H9 (cell line): ENCODE measurements around the gene GPAT3. TPM values are rescaled to one million over a fixed set of nuclear protein-coding genes. Genes with fewer than 3 reads are reported as not detected.
"Not testable (repeated sequence)": the region's sequence is repeated elsewhere in the genome, so short reads cannot be mapped to it uniquely, and the experiment has no call there.

Source experiments
- DNase-seq: peaks from one replicate; pipeline ENCODE4 v3.0.0-alpha.2; 2017
- H2AFZ ChIP-seq: one replicate; pipeline ENCODE4 v1.6.1; 2013; ENCODE audit warnings: mild to moderate bottlenecking, low read length, control low read depth, moderate library complexity
- H2AK5ac ChIP-seq: 2 replicates; pipeline ENCODE4 v1.6.1; 2013; ENCODE audit warnings: low read length, control low read depth, mixed read lengths; ENCODE audit not compliant: insufficient read length
- H2BK120ac ChIP-seq: one replicate; pipeline ENCODE4 v1.6.1; 2013; ENCODE audit warnings: low read depth, mild to moderate bottlenecking, low read length, control low read depth, inconsistent platforms; ENCODE audit not compliant: poor library complexity, severe bottlenecking
- H2BK12ac ChIP-seq: 2 replicates; pipeline ENCODE4 v1.6.1; 2013; ENCODE audit warnings: low read length, control low read depth, mixed read lengths, low read depth; ENCODE audit not compliant: insufficient read length
- H2BK15ac ChIP-seq: 2 replicates; pipeline ENCODE4 v1.6.1; 2013; ENCODE audit warnings: low read depth, low read length, control low read depth
- H2BK20ac ChIP-seq: one replicate; pipeline ENCODE4 v1.6.1; 2013; ENCODE audit warnings: low read depth, mild to moderate bottlenecking, low read length, control low read depth, inconsistent platforms; ENCODE audit not compliant: poor library complexity, severe bottlenecking
- H2BK5ac ChIP-seq: 2 replicates; pipeline ENCODE4 v1.6.1; 2013; ENCODE audit warnings: low read length, control low read depth, mixed read lengths; ENCODE audit not compliant: insufficient read length
- H3K14ac ChIP-seq: 2 replicates; pipeline ENCODE4 v1.6.1; 2013; ENCODE audit warnings: low read length, control low read depth; ENCODE audit not compliant: insufficient read depth
- H3K18ac ChIP-seq: 2 replicates; pipeline ENCODE4 v1.6.1; 2013; ENCODE audit warnings: low read depth, mild to moderate bottlenecking, mixed read lengths, low read length, control low read depth; ENCODE audit not compliant: insufficient read length
- H3K23ac ChIP-seq: 2 replicates; pipeline ENCODE4 v1.6.1; 2013; ENCODE audit warnings: low read length, control low read depth, mixed read lengths, low read depth; ENCODE audit not compliant: insufficient read length
- H3K23me2 ChIP-seq: 2 replicates; pipeline ENCODE4 v1.6.1; 2013; ENCODE audit warnings: low read depth, mild to moderate bottlenecking, mixed read lengths, low read length, control low read depth; ENCODE audit not compliant: insufficient read length, poor library complexity, severe bottlenecking
- H3K27ac ChIP-seq: 2 replicates; pipeline ENCODE4 v1.5.1; 2013; ENCODE audit warnings: low read length, control low read depth, mixed read lengths, low read depth; ENCODE audit not compliant: insufficient read length
- H3K27me3 ChIP-seq: 2 replicates; pipeline ENCODE4 v1.6.1; 2013; ENCODE audit warnings: low read length, control low read depth, inconsistent platforms; ENCODE audit not compliant: insufficient read depth
- H3K4ac ChIP-seq: 2 replicates; pipeline ENCODE4 v1.6.1; 2013; ENCODE audit warnings: low read depth, mild to moderate bottlenecking, control low read depth, inconsistent platforms, low read length, moderate library complexity
- H3K4me1 ChIP-seq: 2 replicates; pipeline ENCODE4 v1.6.1; 2013; ENCODE audit warnings: low read length, control low read depth, inconsistent platforms; ENCODE audit not compliant: insufficient read depth
- H3K4me2 ChIP-seq: 2 replicates; pipeline ENCODE4 v1.6.1; 2013; ENCODE audit warnings: low read length, control low read depth, mixed read lengths; ENCODE audit not compliant: insufficient read length, insufficient read depth
- H3K56ac ChIP-seq: 2 replicates; pipeline ENCODE4 v1.6.1; 2013; ENCODE audit warnings: low read depth, mild to moderate bottlenecking, mixed read lengths, low read length, control low read depth; ENCODE audit not compliant: insufficient read length
- H3K79me1 ChIP-seq: 2 replicates; pipeline ENCODE4 v1.6.1; 2013; ENCODE audit warnings: low read depth, mild to moderate bottlenecking, moderate library complexity, low read length, control low read depth, inconsistent platforms; ENCODE audit not compliant: insufficient read depth, poor library complexity, severe bottlenecking
- H3K79me2 ChIP-seq: 2 replicates; pipeline ENCODE4 v1.6.1; 2013; ENCODE audit warnings: low read length, control low read depth, inconsistent platforms; ENCODE audit not compliant: insufficient read depth
- H3K9ac ChIP-seq: 2 replicates; pipeline ENCODE4 v1.6.1; 2013; ENCODE audit warnings: low read length, control low read depth, mixed read lengths; ENCODE audit not compliant: insufficient read length; ENCODE audit errors: extremely low read depth
- H3K9me3 ChIP-seq: one replicate; pipeline ENCODE4 v1.6.1; 2013; ENCODE audit warnings: low read depth, low read length, inconsistent platforms; ENCODE audit not compliant: control insufficient read depth
- H3T11ph ChIP-seq: one replicate; pipeline ENCODE4 v1.6.1; 2013; ENCODE audit warnings: mild to moderate bottlenecking, low read length, control low read depth, inconsistent platforms
- H4K20me1 ChIP-seq: one replicate; pipeline ENCODE4 v1.6.1; 2013; ENCODE audit not compliant: control insufficient read depth, insufficient read length, insufficient read depth
- H4K5ac ChIP-seq: 2 replicates; pipeline ENCODE4 v1.6.1; 2013; ENCODE audit warnings: low read depth, mild to moderate bottlenecking, mixed read lengths, low read length, control low read depth; ENCODE audit not compliant: insufficient read length
- H4K8ac ChIP-seq: replicated peaks from 2 replicates; pipeline ENCODE4 v1.6.1; 2013; ENCODE audit warnings: low read length, control low read depth, mixed read lengths, low read depth; ENCODE audit not compliant: insufficient read length
- H4K91ac ChIP-seq: 2 replicates; pipeline ENCODE4 v1.6.1; 2013; ENCODE audit warnings: low read depth, mild to moderate bottlenecking, moderate library complexity, mixed read lengths, low read length, control low read depth; ENCODE audit not compliant: insufficient read length
- H3K27ac Mint-ChIP-seq, 3 experiments: 2 replicates in 2 of 3; 3 replicates in 1 of 3; pipeline ENCODE4 v1.8.0; 2020 to 2021; ENCODE audit warnings: mixed read lengths in 3 of 3, mild to moderate bottlenecking in 1 of 3, moderate library complexity in 1 of 3
- H3K27me3 Mint-ChIP-seq: 2 replicates; pipeline ENCODE4 v1.8.0; 2021; ENCODE audit warnings: low read depth, mild to moderate bottlenecking, moderate library complexity, mixed read lengths
- H3K36me3 Mint-ChIP-seq, 3 experiments: 2 replicates in 2 of 3; 3 replicates in 1 of 3; pipeline ENCODE4 v1.8.0; 2020 to 2021; ENCODE audit warnings: low read depth in 3 of 3, mixed read lengths in 3 of 3; ENCODE audit not compliant: insufficient read depth in 1 of 3
- H3K4me1 Mint-ChIP-seq, 2 experiments: 2 replicates each; pipeline ENCODE4 v1.8.0; 2020; ENCODE audit warnings: mixed read lengths in 2 of 2
- H3K4me3 Mint-ChIP-seq, 2 experiments: 2 replicates in 1 of 2; 3 replicates in 1 of 2; pipeline ENCODE4 v1.8.0; 2020 to 2021; ENCODE audit warnings: mild to moderate bottlenecking in 2 of 2, mixed read lengths in 2 of 2, moderate library complexity in 1 of 2
- H3K9me3 Mint-ChIP-seq, 2 experiments: 2 replicates in 1 of 2; 3 replicates in 1 of 2; pipeline ENCODE4 v1.8.0; 2020; ENCODE audit warnings: mild to moderate bottlenecking in 2 of 2, mixed read lengths in 2 of 2, moderate library complexity in 1 of 2
- CTCF ChIP-seq: fragments of 200-600 bp; sonication (generic); conservative IDR thresholded peaks from 3 replicates; pipeline ENCODE4 v1.8.0; 2021; ENCODE audit warnings: antibody characterized with exemption, mild to moderate bottlenecking
- WGBS: extraction: QIAGEN DNeasy Blood & Tissue Kit; methylation state at CpG from one replicate; pipeline ENCODE4 v1.1.7; 2013; ENCODE audit warnings: missing lambda C conversion rate, low lambda C conversion rate, mixed read lengths; ENCODE audit not compliant: insufficient read length; ENCODE audit errors: extremely low coverage; 5-methylcytosine and 5-hydroxymethylcytosine counted together
- total RNA-seq: library from RNA; stranded (reverse); gene quantifications from 2 replicates; pipeline ENCODE4 v1.2.1, GENCODE V29; 2021

The GPAT3 gene
- total RNA-seq, 1 experiment from 2014 or later: 1.8 TPM

GRCh38 chr4:83498187-83498586 lies 37.7 kb upstream of the GPAT3 start:
- Mint-ChIP-seq H3K9me3 (no peaks in the 10 kb centered on the region), H3K4me1 (no peaks in the 10 kb centered on the region), H3K4me3 (no peak overlapping the region), H3K27me3 (no peaks in the 10 kb centered on the region; the same call in none of the 2 replicates), H3K27ac (no peak overlapping the region), H3K36me3 (no peaks in the 10 kb centered on the region)
- no peaks in the 10 kb centered on the region for H3K27me3 ChIP-seq
- no CpG with 5 or more reads among the region's 1 CpG for WGBS
- no peak overlapping the region for H3K14ac ChIP-seq
- H3K23ac ChIP-seq: no peak overlapping the region
- H4K8ac ChIP-seq: no peak overlapping the region
- H3K4ac ChIP-seq: no peak overlapping the region
- no peak overlapping the region for H3K56ac ChIP-seq
- H3K9me3 ChIP-seq: no peaks in the 10 kb centered on the region
- H2BK12ac ChIP-seq: no peak overlapping the region
- H3K9ac ChIP-seq: no peak overlapping the region
- DNase-seq: no peak
- H3K79me2 ChIP-seq: no peaks in the 10 kb centered on the region
- H2BK120ac ChIP-seq: no peak overlapping the region
- H3K4me1 ChIP-seq: no peaks in the 10 kb centered on the region
- no peaks in the 10 kb centered on the region for H4K20me1 ChIP-seq
- H2AFZ ChIP-seq: no peak overlapping the region
- no peak overlapping the region for H3K4me2 ChIP-seq
- H2BK15ac ChIP-seq: no peak overlapping the region
- no peak for TF ChIP-seq CTCF
- no peak overlapping the region for H3T11ph ChIP-seq
- H2BK5ac ChIP-seq: no peak overlapping the region
- no peak overlapping the region for H3K18ac ChIP-seq
- H4K91ac ChIP-seq: no peak overlapping the region
- H3K23me2 ChIP-seq: no peaks in the 10 kb centered on the region
- H3K27ac ChIP-seq: no peak overlapping the region
- H4K5ac ChIP-seq: no peak overlapping the region
- H3K79me1 ChIP-seq: no peaks in the 10 kb centered on the region
- H2BK20ac ChIP-seq: no peak overlapping the region
- H2AK5ac ChIP-seq: no peak overlapping the region

GRCh38 chr4:83501671-83502070 lies 34.2 kb upstream of the GPAT3 start:
- H2AFZ ChIP-seq, H3K23me2 ChIP-seq, H3K27me3 ChIP-seq, H4K91ac ChIP-seq, H3K4me1 ChIP-seq, H3K9me3 ChIP-seq, H2BK5ac ChIP-seq, H3K79me2 ChIP-seq, H3K14ac ChIP-seq, H4K8ac ChIP-seq, H2BK20ac ChIP-seq, H3K4me3 Mint-ChIP-seq, H3K9me3 Mint-ChIP-seq, H2BK120ac ChIP-seq, H3K36me3 Mint-ChIP-seq, H4K20me1 ChIP-seq, H3K18ac ChIP-seq, H2BK15ac ChIP-seq, H3K4me1 Mint-ChIP-seq, H3K9ac ChIP-seq, H3K27ac Mint-ChIP-seq, DNase-seq, H3K79me1 ChIP-seq, H3K27ac ChIP-seq, H2AK5ac ChIP-seq, H3K4me2 ChIP-seq, H3K56ac ChIP-seq, H3K23ac ChIP-seq, H3K4ac ChIP-seq, H2BK12ac ChIP-seq, H3K27me3 Mint-ChIP-seq, H4K5ac ChIP-seq, H3T11ph ChIP-seq: not testable (repeated sequence)
- no CpG with 5 or more reads among the region's 3 CpGs for WGBS
